PC-3 (cell line): ENCODE results near the gene DLGAP4. TPM values are rescaled to one million over a fixed set of nuclear protein-coding genes. Genes with fewer than 3 reads are reported as not detected.

Experiments
- ATAC-seq: fragments of 200-7000 bp; cut with Tn5 transposase; 2 replicates; pipeline ENCODE4 v1.9.1; 2020; ENCODE audit warnings: mild to moderate bottlenecking, moderate library complexity
- BruUV-seq: library from RNA; stranded (reverse); fragments of 400-500 nt; replicated peaks from 2 replicates; lab custom pipeline; 2021; lab: Mats Ljungman, UMichigan
- CTCF ChIA-PET: fragments of 300-600 bp; sonication (Branson Sonifier 250); formaldehyde crosslinking; loops from one replicate; lab custom pipeline; 2022; ENCODE audit warnings: antibody characterized with exemption; lab: Charles Lee
- POLR2A ChIA-PET: fragments of 300-600 bp; sonication (Branson Sonifier 250); formaldehyde crosslinking; loops from one replicate; lab custom pipeline; 2022; ENCODE audit warnings: antibody characterized with exemption; ENCODE audit not compliant: unreplicated experiment; lab: Charles Lee
- DNase-seq: peaks from one replicate; pipeline ENCODE4 v3.0.0-alpha.2; 2015
- H2AFZ ChIP-seq: fragments of 300-600 bp; sonication (generic); 2 replicates; pipeline ENCODE4 v1.6.0; 2016; ENCODE audit warnings: antibody characterized with exemption, low read length
- H3F3A ChIP-seq: fragments of 300-600 bp; sonication (generic); one replicate; pipeline ENCODE4 v1.6.0; 2017; ENCODE audit warnings: antibody characterized with exemption, low read length, control low read depth, mild to moderate bottlenecking; ENCODE audit not compliant: unreplicated experiment
- H3K27ac ChIP-seq: fragments of 300-600 bp; sonication (generic); 2 replicates; pipeline ENCODE4 v1.5.1; 2016; ENCODE audit warnings: mild to moderate bottlenecking, low read length
- H3K27me3 ChIP-seq: fragments of 300-600 bp; sonication (generic); 2 replicates; pipeline ENCODE4 v1.6.1; 2016; ENCODE audit warnings: low read length, mixed read lengths
- H3K36me3 ChIP-seq: fragments of 300-600 bp; sonication (generic); 2 replicates; pipeline ENCODE4 v1.6.1; 2016; ENCODE audit warnings: low read depth, mixed run types, low read length, mixed read lengths
- H3K4me1 ChIP-seq: fragments of 300-600 bp; sonication (generic); 2 replicates; pipeline ENCODE4 v1.5.1; 2016; ENCODE audit warnings: low read length; ENCODE audit not compliant: insufficient read depth
- H3K4me2 ChIP-seq: fragments of 300-600 bp; sonication (generic); 2 replicates; pipeline ENCODE4 v1.6.0; 2016; ENCODE audit warnings: low read length
- H3K4me3 ChIP-seq: fragments of 300-600 bp; sonication (generic); 2 replicates; pipeline ENCODE4 v1.5.1; 2016; ENCODE audit warnings: mild to moderate bottlenecking, low read length, mixed read lengths
- H3K79me2 ChIP-seq: fragments of 300-600 bp; sonication (generic); 2 replicates; pipeline ENCODE4 v1.6.1; 2017; ENCODE audit warnings: low read length, mixed read lengths
- H3K9ac ChIP-seq: fragments of 300-600 bp; sonication (generic); 2 replicates; pipeline ENCODE4 v1.6.0; 2016; ENCODE audit warnings: mild to moderate bottlenecking, low read length
- H3K9me2 ChIP-seq: fragments of 300-600 bp; sonication (generic); replicated peaks from 2 replicates; pipeline ENCODE4 v1.6.1; 2016; ENCODE audit warnings: mixed run types, low read length, mixed read lengths
- H3K9me3 ChIP-seq: fragments of 300-600 bp; sonication (generic); 2 replicates; pipeline ENCODE4 v1.6.1; 2016; ENCODE audit warnings: low read length, mixed read lengths
- H4K20me1 ChIP-seq: fragments of 300-600 bp; sonication (generic); 2 replicates; pipeline ENCODE4 v1.6.1; 2016; ENCODE audit warnings: low read length, mixed read lengths
- CTCF ChIP-seq: fragments of 300-600 bp; sonication (generic); conservative IDR thresholded peaks from 2 replicates; pipeline ENCODE4 v1.5.1; 2017; ENCODE audit warnings: antibody characterized with exemption, low read depth, mild to moderate bottlenecking, low read length
- EZH2 ChIP-seq: fragments of 300-600 bp; sonication (generic); IDR thresholded peaks from one replicate; pipeline ENCODE4 v1.6.1; 2017; ENCODE audit warnings: antibody characterized with exemption, mild to moderate bottlenecking, low read length; ENCODE audit not compliant: unreplicated experiment
- EZH2phosphoT487 ChIP-seq: fragments of 300-600 bp; sonication (generic); IDR thresholded peaks from 2 replicates; pipeline ENCODE4 v1.6.1; 2018; ENCODE audit warnings: mild to moderate bottlenecking, antibody characterized with exemption, low read length, borderline replicate concordance
- intact Hi-C: fragments of 100-400 bp; cut with micrococcal nuclease; formaldehyde crosslinking; loops from 2 replicates; pipeline ENCODE4 v1.9.0; 2023
- total RNA-seq: library from RNA; depleted of rRNA; stranded (reverse); fragments of >200 nt; gene quantifications from 2 replicates; pipeline ENCODE4 v1.2.3, GENCODE V29; 2014

The DLGAP4 gene
- total RNA-seq, 1 experiment from 2014 or later: 21.0 TPM

- H4K20me1 ChIP-seq: peaks cover 16% of the 10 kb centered on the region; the same call in 1 of the 2 replicates
- no peak overlapping the region for H3K4me3 ChIP-seq
- H3K4me1 ChIP-seq: no peaks in the 10 kb centered on the region
- H3K4me2 ChIP-seq: no peak overlapping the region
- no peaks in the 10 kb centered on the region for H3K9me2 ChIP-seq
- no peaks in the 10 kb centered on the region for H3K27me3 ChIP-seq
- intact Hi-C loops: no loop called here
- H3K79me2 ChIP-seq: peaks cover 48% of the 10 kb centered on the region
- H3K36me3 ChIP-seq: peaks cover 20% of the 10 kb centered on the region
- no peaks in the 10 kb centered on the region for H3F3A ChIP-seq
- DNase-seq: no peak
- ChIA-PET POLR2A (interaction anchor here (0.7 kb wide), 1 partner anchor 492 kb away, joined by 3 read pairs; no protein-coding TSS in a partner anchor), CTCF (interaction anchor here (0.5 kb wide), 1 partner anchor 78 kb away, joined by 3 read pairs; no protein-coding TSS in a partner anchor)
- H3K9me3 ChIP-seq: no peaks in the 10 kb centered on the region
- BruUV-seq: no TSS peak
- H3K27ac ChIP-seq: no peak overlapping the region
- H2AFZ ChIP-seq: no peak overlapping the region
- no peak overlapping the region for H3K9ac ChIP-seq
- no peak; the same call in 1 of the 2 replicates for ATAC-seq
- TF ChIP-seq CTCF (no peak), EZH2phosphoT487 (no peak), EZH2 (no peak)
Measured at GRCh38 chr20:36493801-36494114, 187.6 kb downstream of the DLGAP4 start.

DNA sequence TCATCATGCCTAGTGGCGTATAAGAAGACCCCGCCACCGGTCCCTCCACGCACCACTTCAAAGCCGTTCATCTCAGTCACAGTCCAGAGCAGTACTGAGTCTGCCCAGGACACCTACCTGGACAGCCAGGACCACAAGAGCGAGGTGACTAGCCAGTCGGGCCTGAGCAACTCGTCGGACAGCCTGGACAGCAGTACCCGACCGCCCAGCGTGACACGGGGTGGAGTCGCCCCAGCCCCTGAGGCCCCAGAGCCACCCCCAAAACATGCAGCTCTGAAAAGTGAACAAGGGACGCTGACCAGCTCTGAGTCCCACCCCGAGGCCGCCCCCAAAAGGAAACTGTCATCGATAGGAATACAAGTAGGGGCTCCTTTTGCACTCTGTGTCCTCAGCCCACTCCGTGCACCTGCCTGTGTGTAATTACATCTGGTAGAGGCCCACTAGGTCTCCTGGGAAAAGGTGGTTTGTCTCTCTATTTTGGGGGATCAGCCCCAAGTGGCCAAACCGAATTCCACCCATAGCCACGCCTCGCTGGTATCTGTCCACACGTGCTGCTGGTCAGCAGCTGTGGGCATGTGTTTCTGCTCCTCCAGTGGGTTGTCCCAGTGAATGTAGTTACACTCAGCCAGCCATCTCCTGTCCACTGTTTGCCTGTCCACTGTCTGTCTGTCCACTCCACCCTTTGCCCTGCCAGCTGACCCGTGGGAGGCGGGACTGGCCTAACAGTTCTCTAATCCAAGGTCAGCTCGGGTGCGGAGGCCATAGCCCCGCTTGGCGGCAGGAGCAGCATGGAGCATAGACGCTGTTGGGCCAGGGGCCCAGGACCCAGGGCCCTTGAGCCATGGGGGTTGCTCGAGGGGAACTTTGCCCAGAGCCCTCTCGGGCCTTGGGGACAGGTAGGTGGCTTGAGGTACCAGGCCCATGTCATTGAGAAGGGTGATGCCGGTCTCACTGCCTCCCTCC, 190.8 kb downstream of the DLGAP4 start:
- TF ChIP-seq CTCF (no peak), EZH2phosphoT487 (no peak), EZH2 (no peak)
- intact Hi-C loops: no loop called here
- Histone ChIP-seq H3K79me2 (peaks cover 21% of the 10 kb centered on the region), H3K4me1 (no peaks in the 10 kb centered on the region), H3K4me3 (no peak overlapping the region), H3K9me2 (no peaks in the 10 kb centered on the region), H2AFZ (no peak overlapping the region), H3K27ac (no peak overlapping the region), H3K27me3 (no peaks in the 10 kb centered on the region), H3F3A (no peaks in the 10 kb centered on the region), H3K36me3 (peaks cover 35% of the 10 kb centered on the region), H4K20me1 (peaks cover 9% of the 10 kb centered on the region; the same call in 1 of the 2 replicates), H3K9ac (no peak overlapping the region), H3K4me2 (no peak overlapping the region), H3K9me3 (no peaks in the 10 kb centered on the region)
- CTCF ChIA-PET: no interaction called here
- BruUV-seq: no TSS peak
- ATAC-seq (no peak), DNase-seq (no peak)
- POLR2A ChIA-PET: no interaction called here

DNA sequence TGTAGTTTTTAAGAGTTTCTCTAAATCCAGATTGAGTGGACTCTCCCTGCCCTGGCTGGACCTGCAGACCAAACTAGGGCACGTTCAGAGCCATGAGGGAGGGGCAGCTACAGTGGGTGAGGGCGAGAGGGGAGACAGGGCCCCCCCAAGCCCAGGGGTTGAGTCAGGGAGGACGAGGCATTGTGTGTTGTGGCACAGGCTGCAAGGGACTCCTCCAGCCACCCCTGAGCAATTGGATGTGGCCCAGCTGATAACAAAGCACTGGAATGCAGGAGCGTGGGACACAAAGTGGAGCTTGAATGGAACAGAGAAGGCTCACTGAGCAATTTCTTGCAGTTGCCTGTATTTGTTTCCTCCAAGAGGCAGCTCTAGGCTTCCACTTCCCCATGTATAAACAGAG, 191.7 kb downstream of the DLGAP4 start:
- CTCF ChIA-PET: no interaction called here
- TF ChIP-seq CTCF: no peak
- TF ChIP-seq EZH2: no peak
- no peak overlapping the region for H2AFZ ChIP-seq
- H3F3A ChIP-seq: no peaks in the 10 kb centered on the region
- no peaks in the 10 kb centered on the region for H3K27me3 ChIP-seq
- ATAC-seq: no peak
- H4K20me1 ChIP-seq: peaks cover 5% of the 10 kb centered on the region; the same call in 1 of the 2 replicates
- no peak for DNase-seq
- H3K79me2 ChIP-seq: peaks cover 17% of the 10 kb centered on the region
- no peak overlapping the region for H3K4me2 ChIP-seq
- no peak overlapping the region for H3K9ac ChIP-seq
- POLR2A ChIA-PET: no interaction called here
- no peaks in the 10 kb centered on the region for H3K4me1 ChIP-seq
- peaks cover 35% of the 10 kb centered on the region for H3K36me3 ChIP-seq
- H3K27ac ChIP-seq: no peak overlapping the region
- H3K9me2 ChIP-seq: no peaks in the 10 kb centered on the region
- H3K9me3 ChIP-seq: no peaks in the 10 kb centered on the region
- intact Hi-C loops: no loop called here
- H3K4me3 ChIP-seq: no peak overlapping the region
- no TSS peak for BruUV-seq
